WTC11 (cell line): ENCODE measurements around the gene SALL3. TPM values are rescaled to one million over a fixed set of nuclear protein-coding genes. Genes with fewer than 3 reads are reported as not detected.

Experiments
- ATAC-seq: fragments of 200-7000 bp; cut with Tn5 transposase; 2 replicates; pipeline ENCODE4 v1.10.0; 2021; ENCODE audit warnings: mild to moderate bottlenecking, moderate library complexity
- CTCF ChIA-PET: fragments of 300-600 bp; sonication (Branson Sonifier 250); formaldehyde crosslinking; loops from one replicate; lab custom pipeline; 2021; ENCODE audit warnings: antibody characterized with exemption; lab: Charles Lee
- POLR2A ChIA-PET: fragments of 350-600 bp; sonication (Branson Sonifier 250); formaldehyde crosslinking; loops from one replicate; lab custom pipeline; 2021; ENCODE audit warnings: antibody characterized with exemption; lab: Charles Lee
- DNase-seq: peaks from one replicate; pipeline ENCODE4 v3.0.0; 2021; ENCODE audit warnings: low spot score
- H3K27ac Mint-ChIP-seq: 2 replicates; pipeline ENCODE4 v1.8.0; 2021; ENCODE audit warnings: mixed read lengths
- H3K27me3 Mint-ChIP-seq: 2 replicates; pipeline ENCODE4 v1.8.0; 2021; ENCODE audit warnings: low read depth, mild to moderate bottlenecking, moderate library complexity, mixed read lengths
- H3K36me3 Mint-ChIP-seq: 2 replicates; pipeline ENCODE4 v1.8.0; 2021; ENCODE audit warnings: mixed read lengths
- H3K4me1 Mint-ChIP-seq: 2 replicates; pipeline ENCODE4 v1.8.0; 2022; ENCODE audit warnings: mixed read lengths
- H3K4me3 Mint-ChIP-seq: 2 replicates; pipeline ENCODE4 v1.8.0; 2021; ENCODE audit warnings: mild to moderate bottlenecking, moderate library complexity, mixed read lengths
- H3K9me3 Mint-ChIP-seq: 2 replicates; pipeline ENCODE4 v1.8.0; 2021; ENCODE audit warnings: mixed read lengths
- FOXK1 ChIP-seq: sonication (generic); formaldehyde crosslinking; IDR thresholded peaks from 2 replicates; pipeline ENCODE4 v1.8.0; 2022; ENCODE audit warnings: mild to moderate bottlenecking, moderate library complexity, missing genetic modification reagents
- HMGA2 ChIP-seq: fragments of 250-450 bp; sonication (Bioruptor Pico); IDR thresholded peaks from 2 replicates; pipeline ENCODE4 v1.4.0; 2021; ENCODE audit warnings: mild to moderate bottlenecking, moderate library complexity
- IRF2 ChIP-seq: sonication (generic); formaldehyde crosslinking; IDR thresholded peaks from 2 replicates; pipeline ENCODE4 v1.8.0; 2022; ENCODE audit warnings: low read depth, missing genetic modification reagents, borderline replicate concordance
- KAT7 ChIP-seq: sonication (generic); formaldehyde crosslinking; IDR thresholded peaks from 2 replicates; pipeline ENCODE4 v1.8.1; 2023; ENCODE audit warnings: missing genetic modification reagents, mild to moderate bottlenecking, borderline replicate concordance
- MXD4 ChIP-seq: fragments of 250-450 bp; sonication (Bioruptor Pico); IDR thresholded peaks from 2 replicates; pipeline ENCODE4 v1.8.0; 2021; ENCODE audit warnings: mild to moderate bottlenecking, moderate library complexity, borderline replicate concordance
- NR1H2 ChIP-seq: sonication (generic); formaldehyde crosslinking; IDR thresholded peaks from 2 replicates; pipeline ENCODE4 v1.9.0; 2021; ENCODE audit warnings: mild to moderate bottlenecking, moderate library complexity, missing genetic modification reagents
- OVOL2 ChIP-seq: fragments of 250-450 bp; sonication (Bioruptor Pico); IDR thresholded peaks from 2 replicates; pipeline ENCODE4 v1.9.0; 2021; ENCODE audit warnings: mild to moderate bottlenecking, borderline replicate concordance
- SOX15 ChIP-seq: fragments of 250-450 bp; sonication (Bioruptor Pico); IDR thresholded peaks from 2 replicates; pipeline ENCODE4 v1.9.0; 2021; ENCODE audit warnings: mild to moderate bottlenecking
- SP1 ChIP-seq: sonication (generic); formaldehyde crosslinking; conservative IDR thresholded peaks from 2 replicates; pipeline ENCODE4 v1.8.1; 2022; ENCODE audit warnings: missing genetic modification reagents
- TCF7 ChIP-seq: sonication (generic); formaldehyde crosslinking; IDR thresholded peaks from 2 replicates; pipeline ENCODE4 v1.8.0; 2022; ENCODE audit warnings: mild to moderate bottlenecking, low read depth, missing genetic modification reagents, moderate library complexity
- ZBTB21 ChIP-seq: sonication (generic); formaldehyde crosslinking; IDR thresholded peaks from 2 replicates; pipeline ENCODE4 v1.8.1; 2023; ENCODE audit warnings: mild to moderate bottlenecking, missing genetic modification reagents, borderline replicate concordance
- ZNF121 ChIP-seq: sonication (generic); formaldehyde crosslinking; IDR thresholded peaks from 2 replicates; pipeline ENCODE4 v1.8.0; 2023; ENCODE audit warnings: missing genetic modification reagents
- ZNF317 ChIP-seq: sonication (generic); formaldehyde crosslinking; IDR thresholded peaks from 2 replicates; pipeline ENCODE4 v1.8.1; 2023; ENCODE audit warnings: low read depth, mild to moderate bottlenecking, moderate library complexity, missing genetic modification reagents, borderline replicate concordance
- ZNF671 ChIP-seq: fragments of 250-450 bp; sonication (Bioruptor Pico); IDR thresholded peaks from 2 replicates; pipeline ENCODE4 v1.8.0; 2021; ENCODE audit warnings: mild to moderate bottlenecking
- total RNA-seq: library from RNA; stranded (reverse); gene quantifications from 3 replicates; pipeline ENCODE4 v1.2.3, GENCODE V29; 2021
- TF ChIP-seq, protein P1 (sequence below): sonication (generic); formaldehyde crosslinking; IDR thresholded peaks from 2 replicates; pipeline ENCODE4 v1.8.0; 2022; ENCODE audit warnings: missing genetic modification reagents
- TF ChIP-seq, protein P2 (sequence below): sonication (generic); formaldehyde crosslinking; IDR thresholded peaks from 2 replicates; pipeline ENCODE4 v1.8.0; 2022; ENCODE audit warnings: mild to moderate bottlenecking, missing genetic modification reagents
- TF ChIP-seq, protein P3 (sequence below): sonication (generic); formaldehyde crosslinking; conservative IDR thresholded peaks from 2 replicates; pipeline ENCODE4 v1.8.1; 2023; ENCODE audit warnings: mild to moderate bottlenecking, low read depth, missing genetic modification reagents, moderate library complexity
- TF ChIP-seq, protein P4 (sequence below): sonication (generic); formaldehyde crosslinking; IDR thresholded peaks from 2 replicates; pipeline ENCODE4 v1.8.1; 2023; ENCODE audit warnings: mild to moderate bottlenecking, missing genetic modification reagents
- TF ChIP-seq, protein P5 (sequence below): fragments of 250-450 bp; sonication (Bioruptor Pico); IDR thresholded peaks from 2 replicates; pipeline ENCODE4 v1.9.0; 2021; ENCODE audit warnings: mild to moderate bottlenecking, borderline replicate concordance
- TF ChIP-seq, protein P6 (sequence below): sonication (generic); formaldehyde crosslinking; IDR thresholded peaks from 2 replicates; pipeline ENCODE4 v1.8.0; 2023; ENCODE audit warnings: missing genetic modification reagents
- TF ChIP-seq, protein P7 (sequence below): sonication (generic); formaldehyde crosslinking; IDR thresholded peaks from 2 replicates; pipeline ENCODE4 v1.8.1; 2023; ENCODE audit warnings: mild to moderate bottlenecking, missing genetic modification reagents, moderate library complexity

SALL3 gene
- total RNA-seq, 1 experiment from 2014 or later, result 87.0 TPM

DNA sequence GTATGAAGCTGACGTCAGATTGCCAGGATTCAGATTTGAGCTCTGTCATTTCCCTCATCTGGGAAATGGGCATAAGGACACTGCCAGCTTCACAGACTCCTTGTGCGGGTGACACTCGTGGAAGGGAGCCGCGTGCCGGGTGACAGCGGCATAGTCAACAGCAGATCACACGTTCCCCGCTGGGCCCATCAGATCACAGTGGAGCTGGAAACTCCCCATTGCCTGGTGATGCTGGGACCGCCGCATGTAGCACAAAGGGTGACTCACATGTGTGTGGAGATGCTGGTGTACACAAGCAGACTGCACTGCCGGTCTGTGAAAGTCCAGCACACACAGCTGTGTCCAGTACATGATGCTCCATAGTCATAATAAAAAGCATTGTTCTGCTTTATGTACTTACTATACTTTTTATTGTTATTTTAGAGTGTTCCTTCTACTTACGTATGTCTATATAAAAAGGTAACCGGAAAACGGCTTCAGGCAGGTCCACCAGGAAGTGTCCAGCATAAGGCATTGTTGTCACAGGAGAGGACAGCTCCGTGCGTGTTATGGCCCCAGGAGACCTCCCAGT, 31.8 kb downstream of the SALL3 start (continued):
- no peak for TF ChIP-seq KAT7
- no peak for TF ChIP-seq SP1 (CRISPR knock-in tag)
- no peak for TF ChIP-seq OVOL2 (CRISPR knock-in tag)
- TF ChIP-seq TCF7 (CRISPR knock-in tag), result no peak
- TF ChIP-seq NR1H2 (CRISPR knock-in tag), result no peak

DNA sequence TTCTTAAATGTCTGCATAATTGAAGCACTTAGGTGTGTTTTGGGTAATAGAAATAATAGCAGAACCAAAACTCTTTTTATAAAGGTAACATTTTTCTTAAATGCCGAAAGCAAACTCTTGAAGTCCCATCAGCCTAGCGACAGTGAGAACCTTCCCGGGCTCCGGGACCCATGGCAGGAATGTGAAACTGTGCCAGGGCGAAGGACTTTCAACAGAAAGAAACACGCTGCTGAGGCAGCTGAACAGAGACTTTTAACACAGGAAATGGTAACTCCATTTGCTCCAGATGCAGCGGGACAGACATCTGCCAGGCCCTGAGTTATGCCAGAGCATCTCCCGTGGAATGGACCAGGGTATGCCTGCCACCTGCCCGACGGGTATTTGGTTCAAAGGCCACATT, 34.3 kb downstream of the SALL3 start:
- Mint-ChIP-seq H3K9me3 (peaks cover 3% of the 10 kb centered on the region; the same call in 1 of the 2 replicates), H3K27ac (no peak overlapping the region), H3K4me1 (no peaks in the 10 kb centered on the region), H3K4me3 (no peak overlapping the region), H3K36me3 (no peaks in the 10 kb centered on the region)
- no peak for DNase-seq
- ATAC-seq, result no peak
- ChIA-PET POLR2A (no interaction called here), CTCF (no interaction called here)
- TF ChIP-seq, protein P1, sequence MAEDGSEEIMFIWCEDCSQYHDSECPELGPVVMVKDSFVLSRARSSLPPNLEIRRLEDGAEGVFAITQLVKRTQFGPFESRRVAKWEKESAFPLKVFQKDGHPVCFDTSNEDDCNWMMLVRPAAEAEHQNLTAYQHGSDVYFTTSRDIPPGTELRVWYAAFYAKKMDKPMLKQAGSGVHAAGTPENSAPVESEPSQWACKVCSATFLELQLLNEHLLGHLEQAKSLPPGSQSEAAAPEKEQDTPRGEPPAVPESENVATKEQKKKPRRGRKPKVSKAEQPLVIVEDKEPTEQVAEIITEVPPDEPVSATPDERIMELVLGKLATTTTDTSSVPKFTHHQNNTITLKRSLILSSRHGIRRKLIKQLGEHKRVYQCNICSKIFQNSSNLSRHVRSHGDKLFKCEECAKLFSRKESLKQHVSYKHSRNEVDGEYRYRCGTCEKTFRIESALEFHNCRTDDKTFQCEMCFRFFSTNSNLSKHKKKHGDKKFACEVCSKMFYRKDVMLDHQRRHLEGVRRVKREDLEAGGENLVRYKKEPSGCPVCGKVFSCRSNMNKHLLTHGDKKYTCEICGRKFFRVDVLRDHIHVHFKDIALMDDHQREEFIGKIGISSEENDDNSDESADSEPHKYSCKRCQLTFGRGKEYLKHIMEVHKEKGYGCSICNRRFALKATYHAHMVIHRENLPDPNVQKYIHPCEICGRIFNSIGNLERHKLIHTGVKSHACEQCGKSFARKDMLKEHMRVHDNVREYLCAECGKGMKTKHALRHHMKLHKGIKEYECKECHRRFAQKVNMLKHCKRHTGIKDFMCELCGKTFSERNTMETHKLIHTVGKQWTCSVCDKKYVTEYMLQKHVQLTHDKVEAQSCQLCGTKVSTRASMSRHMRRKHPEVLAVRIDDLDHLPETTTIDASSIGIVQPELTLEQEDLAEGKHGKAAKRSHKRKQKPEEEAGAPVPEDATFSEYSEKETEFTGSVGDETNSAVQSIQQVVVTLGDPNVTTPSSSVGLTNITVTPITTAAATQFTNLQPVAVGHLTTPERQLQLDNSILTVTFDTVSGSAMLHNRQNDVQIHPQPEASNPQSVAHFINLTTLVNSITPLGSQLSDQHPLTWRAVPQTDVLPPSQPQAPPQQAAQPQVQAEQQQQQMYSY (CRISPR knock-in tag), result no peak
- TF ChIP-seq HMGA2 (CRISPR knock-in tag) (no peak), ZNF121 (CRISPR knock-in tag) (no peak), IRF2 (CRISPR knock-in tag) (no peak), ZNF317 (CRISPR knock-in tag) (no peak), SOX15 (CRISPR knock-in tag) (no peak), MXD4 (no peak), ZBTB21 (CRISPR knock-in tag) (no peak), FOXK1 (CRISPR knock-in tag) (no peak), ZNF671 (CRISPR knock-in tag) (no peak)
- TF ChIP-seq, protein P2, sequence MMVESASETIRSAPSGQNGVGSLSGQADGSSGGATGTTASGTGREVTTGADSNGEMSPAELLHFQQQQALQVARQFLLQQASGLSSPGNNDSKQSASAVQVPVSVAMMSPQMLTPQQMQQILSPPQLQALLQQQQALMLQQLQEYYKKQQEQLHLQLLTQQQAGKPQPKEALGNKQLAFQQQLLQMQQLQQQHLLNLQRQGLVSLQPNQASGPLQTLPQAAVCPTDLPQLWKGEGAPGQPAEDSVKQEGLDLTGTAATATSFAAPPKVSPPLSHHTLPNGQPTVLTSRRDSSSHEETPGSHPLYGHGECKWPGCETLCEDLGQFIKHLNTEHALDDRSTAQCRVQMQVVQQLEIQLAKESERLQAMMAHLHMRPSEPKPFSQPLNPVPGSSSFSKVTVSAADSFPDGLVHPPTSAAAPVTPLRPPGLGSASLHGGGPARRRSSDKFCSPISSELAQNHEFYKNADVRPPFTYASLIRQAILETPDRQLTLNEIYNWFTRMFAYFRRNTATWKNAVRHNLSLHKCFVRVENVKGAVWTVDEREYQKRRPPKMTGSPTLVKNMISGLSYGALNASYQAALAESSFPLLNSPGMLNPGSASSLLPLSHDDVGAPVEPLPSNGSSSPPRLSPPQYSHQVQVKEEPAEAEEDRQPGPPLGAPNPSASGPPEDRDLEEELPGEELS (CRISPR knock-in tag), result no peak
- TF ChIP-seq, protein P3, sequence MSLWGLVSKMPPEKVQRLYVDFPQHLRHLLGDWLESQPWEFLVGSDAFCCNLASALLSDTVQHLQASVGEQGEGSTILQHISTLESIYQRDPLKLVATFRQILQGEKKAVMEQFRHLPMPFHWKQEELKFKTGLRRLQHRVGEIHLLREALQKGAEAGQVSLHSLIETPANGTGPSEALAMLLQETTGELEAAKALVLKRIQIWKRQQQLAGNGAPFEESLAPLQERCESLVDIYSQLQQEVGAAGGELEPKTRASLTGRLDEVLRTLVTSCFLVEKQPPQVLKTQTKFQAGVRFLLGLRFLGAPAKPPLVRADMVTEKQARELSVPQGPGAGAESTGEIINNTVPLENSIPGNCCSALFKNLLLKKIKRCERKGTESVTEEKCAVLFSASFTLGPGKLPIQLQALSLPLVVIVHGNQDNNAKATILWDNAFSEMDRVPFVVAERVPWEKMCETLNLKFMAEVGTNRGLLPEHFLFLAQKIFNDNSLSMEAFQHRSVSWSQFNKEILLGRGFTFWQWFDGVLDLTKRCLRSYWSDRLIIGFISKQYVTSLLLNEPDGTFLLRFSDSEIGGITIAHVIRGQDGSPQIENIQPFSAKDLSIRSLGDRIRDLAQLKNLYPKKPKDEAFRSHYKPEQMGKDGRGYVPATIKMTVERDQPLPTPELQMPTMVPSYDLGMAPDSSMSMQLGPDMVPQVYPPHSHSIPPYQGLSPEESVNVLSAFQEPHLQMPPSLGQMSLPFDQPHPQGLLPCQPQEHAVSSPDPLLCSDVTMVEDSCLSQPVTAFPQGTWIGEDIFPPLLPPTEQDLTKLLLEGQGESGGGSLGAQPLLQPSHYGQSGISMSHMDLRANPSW (CRISPR knock-in tag), result no peak
- TF ChIP-seq, protein P4, sequence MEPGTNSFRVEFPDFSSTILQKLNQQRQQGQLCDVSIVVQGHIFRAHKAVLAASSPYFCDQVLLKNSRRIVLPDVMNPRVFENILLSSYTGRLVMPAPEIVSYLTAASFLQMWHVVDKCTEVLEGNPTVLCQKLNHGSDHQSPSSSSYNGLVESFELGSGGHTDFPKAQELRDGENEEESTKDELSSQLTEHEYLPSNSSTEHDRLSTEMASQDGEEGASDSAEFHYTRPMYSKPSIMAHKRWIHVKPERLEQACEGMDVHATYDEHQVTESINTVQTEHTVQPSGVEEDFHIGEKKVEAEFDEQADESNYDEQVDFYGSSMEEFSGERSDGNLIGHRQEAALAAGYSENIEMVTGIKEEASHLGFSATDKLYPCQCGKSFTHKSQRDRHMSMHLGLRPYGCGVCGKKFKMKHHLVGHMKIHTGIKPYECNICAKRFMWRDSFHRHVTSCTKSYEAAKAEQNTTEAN (CRISPR knock-in tag), result no peak
- TF ChIP-seq, protein P5, sequence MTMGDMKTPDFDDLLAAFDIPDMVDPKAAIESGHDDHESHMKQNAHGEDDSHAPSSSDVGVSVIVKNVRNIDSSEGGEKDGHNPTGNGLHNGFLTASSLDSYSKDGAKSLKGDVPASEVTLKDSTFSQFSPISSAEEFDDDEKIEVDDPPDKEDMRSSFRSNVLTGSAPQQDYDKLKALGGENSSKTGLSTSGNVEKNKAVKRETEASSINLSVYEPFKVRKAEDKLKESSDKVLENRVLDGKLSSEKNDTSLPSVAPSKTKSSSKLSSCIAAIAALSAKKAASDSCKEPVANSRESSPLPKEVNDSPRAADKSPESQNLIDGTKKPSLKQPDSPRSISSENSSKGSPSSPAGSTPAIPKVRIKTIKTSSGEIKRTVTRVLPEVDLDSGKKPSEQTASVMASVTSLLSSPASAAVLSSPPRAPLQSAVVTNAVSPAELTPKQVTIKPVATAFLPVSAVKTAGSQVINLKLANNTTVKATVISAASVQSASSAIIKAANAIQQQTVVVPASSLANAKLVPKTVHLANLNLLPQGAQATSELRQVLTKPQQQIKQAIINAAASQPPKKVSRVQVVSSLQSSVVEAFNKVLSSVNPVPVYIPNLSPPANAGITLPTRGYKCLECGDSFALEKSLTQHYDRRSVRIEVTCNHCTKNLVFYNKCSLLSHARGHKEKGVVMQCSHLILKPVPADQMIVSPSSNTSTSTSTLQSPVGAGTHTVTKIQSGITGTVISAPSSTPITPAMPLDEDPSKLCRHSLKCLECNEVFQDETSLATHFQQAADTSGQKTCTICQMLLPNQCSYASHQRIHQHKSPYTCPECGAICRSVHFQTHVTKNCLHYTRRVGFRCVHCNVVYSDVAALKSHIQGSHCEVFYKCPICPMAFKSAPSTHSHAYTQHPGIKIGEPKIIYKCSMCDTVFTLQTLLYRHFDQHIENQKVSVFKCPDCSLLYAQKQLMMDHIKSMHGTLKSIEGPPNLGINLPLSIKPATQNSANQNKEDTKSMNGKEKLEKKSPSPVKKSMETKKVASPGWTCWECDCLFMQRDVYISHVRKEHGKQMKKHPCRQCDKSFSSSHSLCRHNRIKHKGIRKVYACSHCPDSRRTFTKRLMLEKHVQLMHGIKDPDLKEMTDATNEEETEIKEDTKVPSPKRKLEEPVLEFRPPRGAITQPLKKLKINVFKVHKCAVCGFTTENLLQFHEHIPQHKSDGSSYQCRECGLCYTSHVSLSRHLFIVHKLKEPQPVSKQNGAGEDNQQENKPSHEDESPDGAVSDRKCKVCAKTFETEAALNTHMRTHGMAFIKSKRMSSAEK (CRISPR knock-in tag), result no peak
- TF ChIP-seq, protein P6, sequence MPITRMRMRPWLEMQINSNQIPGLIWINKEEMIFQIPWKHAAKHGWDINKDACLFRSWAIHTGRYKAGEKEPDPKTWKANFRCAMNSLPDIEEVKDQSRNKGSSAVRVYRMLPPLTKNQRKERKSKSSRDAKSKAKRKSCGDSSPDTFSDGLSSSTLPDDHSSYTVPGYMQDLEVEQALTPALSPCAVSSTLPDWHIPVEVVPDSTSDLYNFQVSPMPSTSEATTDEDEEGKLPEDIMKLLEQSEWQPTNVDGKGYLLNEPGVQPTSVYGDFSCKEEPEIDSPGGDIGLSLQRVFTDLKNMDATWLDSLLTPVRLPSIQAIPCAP, result no peak
- TF ChIP-seq, protein P7, sequence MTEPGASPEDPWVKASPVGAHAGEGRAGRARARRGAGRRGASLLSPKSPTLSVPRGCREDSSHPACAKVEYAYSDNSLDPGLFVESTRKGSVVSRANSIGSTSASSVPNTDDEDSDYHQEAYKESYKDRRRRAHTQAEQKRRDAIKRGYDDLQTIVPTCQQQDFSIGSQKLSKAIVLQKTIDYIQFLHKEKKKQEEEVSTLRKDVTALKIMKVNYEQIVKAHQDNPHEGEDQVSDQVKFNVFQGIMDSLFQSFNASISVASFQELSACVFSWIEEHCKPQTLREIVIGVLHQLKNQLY (CRISPR knock-in tag), result no peak
- TF ChIP-seq, all 79 proteins: peak for 0
- H3K27me3 Mint-ChIP-seq, result no peaks in the 10 kb centered on the region
